ENCODE measurements around the gene KHSRP.
A peak's percentile ranks its signal among the peaks of the same experiment; 100 is the strongest.
"Not testable (repeated sequence)": the region's sequence is repeated elsewhere in the genome, so short reads cannot be mapped to it uniquely, and the experiment has no call there.

The KHSRP gene

DNA sequence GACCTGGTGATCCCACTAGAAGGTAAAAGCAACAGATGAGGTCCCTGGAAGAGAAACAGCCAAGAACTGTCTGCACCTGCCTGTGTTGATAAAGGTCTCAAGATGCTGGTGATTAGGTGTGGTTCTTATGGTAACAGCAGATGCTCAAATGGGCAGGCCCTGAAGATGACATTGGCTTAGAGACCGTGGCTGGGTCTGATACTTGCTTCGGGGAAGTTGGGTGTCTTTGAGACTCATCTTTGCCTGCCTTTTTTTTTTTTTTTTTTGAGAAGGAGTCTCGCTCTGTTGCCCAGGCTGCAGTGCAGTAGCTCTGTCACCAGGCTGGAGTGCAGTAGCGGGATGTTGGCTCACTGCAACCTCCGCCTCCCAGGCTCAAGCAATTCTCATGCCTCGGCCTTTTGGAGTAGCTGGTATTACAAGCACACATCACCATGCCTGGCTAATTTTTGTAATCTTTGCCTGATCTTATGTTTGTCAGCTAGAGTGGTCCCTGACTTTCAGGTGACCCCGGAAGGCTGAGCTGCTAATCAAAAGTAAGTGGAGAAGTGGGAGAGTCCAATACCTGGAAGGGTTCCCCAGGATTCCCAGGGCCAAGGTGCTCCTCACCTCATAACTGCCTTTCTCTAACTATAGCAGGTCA is 27.1 kb upstream of the KHSRP start:
- DNase-seq, result no peak

DNA sequence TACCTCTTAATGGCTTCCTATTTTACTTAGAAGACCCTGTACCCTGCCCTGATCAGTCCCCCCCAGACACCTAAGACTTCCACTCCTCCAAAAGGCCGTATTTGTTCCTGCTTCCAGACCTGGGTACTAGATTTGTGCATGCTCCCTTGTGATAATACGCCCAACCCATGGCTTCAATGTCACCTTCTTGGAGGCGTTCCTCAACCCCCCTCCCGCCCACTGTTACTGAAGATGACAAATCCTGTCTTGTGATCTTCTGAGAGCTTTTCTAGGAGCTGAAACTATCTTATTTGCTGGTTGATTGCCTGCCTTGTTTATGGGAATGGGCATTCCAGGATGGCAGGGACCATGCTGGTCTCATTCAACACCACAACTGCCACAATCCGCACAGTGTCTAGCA is 25.6 kb upstream of the KHSRP start:
- DNase-seq, result no peak

DNA sequence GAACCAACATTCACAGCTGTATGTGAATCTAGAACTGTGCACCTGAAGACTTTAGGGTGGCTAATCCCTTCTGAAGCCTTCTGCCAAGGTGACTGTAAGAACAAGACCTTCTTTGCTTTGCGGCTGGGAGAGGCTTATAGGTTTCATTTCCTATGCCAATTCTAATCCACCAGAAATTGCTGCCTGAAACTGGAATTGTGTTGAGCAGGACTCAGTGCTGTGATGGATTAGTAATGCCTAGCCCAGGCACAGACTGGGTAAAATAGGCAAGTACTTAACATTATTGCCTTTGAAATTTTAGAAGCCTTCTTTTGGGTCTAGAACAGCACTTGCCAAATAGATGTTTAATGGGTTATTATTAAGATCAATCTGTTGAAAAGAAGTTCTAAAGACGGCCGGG is 23.4 kb upstream of the KHSRP start:
- no peak for DNase-seq

DNA sequence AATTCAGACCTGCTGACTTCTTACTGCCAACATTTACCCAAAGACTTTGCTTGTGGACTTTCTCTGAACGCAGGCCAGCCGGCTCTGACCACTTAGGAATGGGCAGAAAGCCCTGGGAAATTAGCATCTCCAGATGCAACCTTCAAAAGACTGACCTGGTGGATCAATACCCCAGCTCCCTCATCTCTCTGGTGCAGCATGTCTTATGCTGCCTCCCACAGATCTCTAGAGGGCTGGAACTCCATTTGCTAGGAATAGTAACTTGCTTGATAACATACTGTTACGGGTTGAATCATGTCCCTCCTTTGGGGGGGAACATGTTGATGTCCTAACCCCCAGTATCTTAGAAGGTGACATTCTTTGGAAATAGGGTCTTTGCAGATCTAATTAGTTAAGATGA is 21.8 kb upstream of the KHSRP start:
- no peak for DNase-seq

DNA sequence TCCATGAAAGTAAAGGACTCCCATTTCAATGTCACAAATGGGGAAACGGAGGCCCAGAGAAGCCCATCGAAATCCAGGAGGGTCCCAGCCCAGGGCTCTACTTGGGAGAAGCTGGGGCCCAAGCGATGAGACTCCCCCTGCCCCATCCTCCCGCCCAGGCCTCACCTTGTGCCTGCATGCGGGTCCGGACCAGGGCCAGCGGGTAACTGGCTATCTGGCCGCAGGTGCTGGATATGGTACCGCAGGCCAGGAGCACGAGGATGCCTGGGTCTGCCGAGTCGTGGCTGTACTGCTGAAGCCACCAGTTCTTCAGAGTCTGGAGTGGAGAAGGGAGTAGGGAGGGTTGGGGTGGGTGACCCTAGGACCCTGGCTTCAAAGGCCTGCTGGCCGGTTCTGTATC is 19.4 kb upstream of the KHSRP start:
- DNase-seq, result no peak

DNA sequence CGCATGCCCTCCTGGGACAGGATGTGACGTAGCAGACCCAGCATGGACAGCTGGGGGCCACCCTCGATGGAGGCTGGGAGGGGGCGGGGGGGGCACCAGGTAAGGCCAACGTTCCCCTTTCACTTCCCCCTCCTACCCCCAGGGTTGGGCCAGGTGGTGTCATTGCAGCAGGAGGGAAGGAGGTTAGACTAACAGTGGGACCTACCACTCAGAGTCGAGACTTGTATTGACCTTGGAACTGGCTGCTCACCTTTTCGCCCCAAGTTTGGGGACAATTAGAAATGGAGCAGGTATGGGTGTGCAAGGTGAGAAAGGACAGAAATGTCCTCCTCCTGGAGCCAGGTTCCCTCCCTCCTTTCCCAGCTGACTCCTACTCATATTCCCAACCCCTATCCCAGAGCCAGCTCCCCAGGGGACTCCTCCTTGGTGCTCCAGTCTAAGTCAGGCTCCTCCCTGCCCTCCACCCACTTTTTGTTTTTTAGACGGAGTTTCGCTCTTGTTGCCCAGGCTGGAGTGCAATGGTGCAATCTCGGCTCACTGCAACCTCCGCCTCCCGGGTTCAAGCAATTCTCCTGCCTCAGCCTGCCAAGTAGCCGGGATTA is 17.6 kb upstream of the KHSRP start:
- DNase-seq, result no peak

DNA sequence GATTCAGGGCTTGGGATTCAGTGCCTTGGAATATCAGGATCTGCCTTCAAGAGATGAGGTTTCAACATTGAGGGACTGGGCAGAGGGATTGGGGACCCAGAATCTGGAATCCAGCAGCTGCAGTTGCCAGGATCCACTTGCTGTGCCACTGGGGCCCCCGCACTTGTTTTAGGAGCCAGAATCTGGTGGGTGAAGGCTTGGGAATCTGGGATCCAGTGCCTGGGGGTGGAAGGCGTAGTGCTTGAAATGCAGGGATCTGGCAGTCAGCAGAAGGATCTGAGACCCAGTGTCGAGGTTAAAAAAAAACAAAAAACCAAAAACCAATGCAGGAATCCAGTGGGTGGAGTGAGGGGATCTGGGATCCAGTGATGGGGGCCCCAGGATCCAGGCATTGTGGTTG is 16.3 kb upstream of the KHSRP start:
- no peak for DNase-seq

DNA sequence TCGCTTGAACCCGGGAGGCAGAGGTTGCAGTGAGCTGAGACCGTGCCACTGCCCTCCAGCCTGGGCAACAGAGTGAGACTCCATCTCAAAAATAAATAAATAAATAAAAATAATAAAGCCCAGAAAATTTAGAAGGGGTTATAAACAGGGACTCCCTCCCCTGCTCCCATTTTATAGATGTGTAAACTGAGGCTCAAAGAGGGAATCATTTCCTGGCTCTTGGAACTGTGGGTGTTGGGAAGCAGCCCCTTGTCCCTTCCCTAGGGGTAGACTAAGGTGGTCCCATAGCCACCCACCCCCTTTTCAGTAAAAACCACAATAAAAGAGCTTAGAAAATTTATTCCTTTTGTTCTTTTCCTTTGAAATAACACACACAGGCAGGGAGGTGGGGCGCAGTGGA is 15.1 kb upstream of the KHSRP start:
- no peak for DNase-seq

DNA sequence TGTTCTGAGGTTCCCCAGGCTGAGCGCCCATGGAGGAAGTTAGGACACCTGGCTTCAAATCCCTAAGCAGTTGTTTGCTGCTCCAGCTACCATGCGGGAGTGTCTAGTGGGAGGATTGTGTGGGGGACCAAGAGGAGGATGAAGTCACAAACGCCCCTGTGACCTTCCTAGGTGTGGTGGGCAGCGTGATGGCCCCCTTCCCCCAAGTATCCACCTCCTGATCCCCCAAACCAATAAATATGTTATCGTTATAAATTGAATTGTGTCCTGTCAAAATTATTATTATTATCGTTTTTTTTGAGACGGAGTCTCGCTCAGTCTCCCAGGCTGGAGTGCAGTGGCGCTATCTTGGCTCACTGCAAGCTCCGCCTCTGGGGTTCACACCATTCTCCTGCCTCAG is 9.1 kb upstream of the KHSRP start, which contains the start of gene SLC25A41:
Gene SLC25A41, minus strand, starts transcription at position 101 of the 400 bp plus-strand sequence. Its CDS starts 70 bp downstream, at position 31.
- no peak for DNase-seq

DNA sequence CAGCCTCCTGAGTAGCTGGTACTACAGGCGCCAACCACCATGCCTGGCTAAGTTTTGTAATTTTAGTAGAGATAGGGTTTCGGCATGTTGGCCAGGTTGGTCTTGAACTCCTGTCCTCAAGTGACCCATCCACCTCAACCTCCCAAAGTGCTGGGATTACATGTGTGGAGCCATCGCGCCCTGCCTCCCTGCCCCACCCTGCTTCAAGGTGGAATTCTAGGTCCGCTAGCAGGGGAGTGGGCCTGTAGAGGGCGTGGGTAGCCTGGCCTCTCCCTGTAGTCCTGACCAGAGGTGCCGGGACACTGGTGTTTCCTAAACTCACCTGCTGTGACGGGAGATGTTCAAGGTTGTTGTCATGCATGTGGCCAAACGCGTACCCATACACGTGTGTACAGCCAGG is 8.6 kb upstream of the KHSRP start:
- no peak for DNase-seq

DNA sequence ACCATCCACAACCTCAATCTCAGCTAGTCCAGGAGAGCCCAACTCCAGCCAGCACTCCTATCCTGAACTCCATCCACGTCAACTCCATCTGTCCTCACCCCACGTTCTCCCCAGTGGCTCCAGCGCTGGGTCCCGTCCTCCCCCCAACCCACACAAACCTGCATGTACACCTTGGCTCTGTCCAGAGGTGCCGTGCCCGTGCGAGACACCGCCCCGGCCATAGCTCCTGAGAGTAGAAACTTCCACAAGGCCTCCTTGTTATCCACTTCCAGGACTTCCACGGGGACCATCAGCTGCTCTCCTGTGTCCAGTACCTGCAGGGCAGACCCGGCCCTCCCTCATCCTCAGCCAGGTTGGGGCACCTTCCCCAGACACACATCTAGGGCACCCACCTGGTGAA is 7.3 kb upstream of the KHSRP start:
- no peak for DNase-seq

DNA sequence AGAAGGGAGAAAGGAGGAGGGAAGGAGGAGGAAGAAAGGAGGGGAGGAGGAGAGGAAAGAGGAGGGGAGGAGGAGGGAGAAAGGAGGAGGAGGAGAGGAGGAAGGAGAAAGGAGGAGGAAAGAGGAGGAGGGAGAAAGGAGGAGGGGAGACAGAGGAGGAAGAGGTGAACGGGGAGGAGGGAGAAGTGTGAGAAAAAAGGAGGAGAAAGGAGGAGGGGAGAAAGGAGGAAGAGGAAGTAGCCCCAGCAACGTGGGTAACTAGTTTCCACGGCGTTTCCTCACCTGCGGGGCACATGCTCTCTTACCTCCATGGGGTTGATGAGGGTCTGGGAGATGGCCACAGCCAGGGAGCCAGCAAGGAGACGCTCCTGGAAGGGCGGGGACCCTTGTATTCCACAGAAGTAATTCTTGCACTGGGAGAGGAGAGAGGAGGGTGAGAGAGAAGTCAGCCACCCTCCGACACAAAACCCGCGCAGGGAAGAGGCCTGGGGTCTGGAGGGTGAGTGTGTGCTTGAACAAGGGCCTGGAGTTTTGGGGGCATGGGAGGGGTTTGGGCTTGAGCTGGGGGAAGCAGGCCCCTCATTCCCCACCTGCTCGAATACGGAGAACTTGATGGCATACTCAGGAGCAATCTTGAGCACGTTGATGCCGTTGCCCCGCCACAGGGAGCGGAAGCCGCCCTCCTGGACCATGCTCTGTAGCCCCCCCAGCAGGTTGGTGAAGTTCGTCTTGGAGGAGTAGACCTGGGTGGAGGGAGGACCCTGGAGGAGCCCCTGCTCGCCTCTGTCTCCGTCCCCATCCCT is 5.0 kb upstream of the KHSRP start:
- DNase-seq, result no peak

DNA sequence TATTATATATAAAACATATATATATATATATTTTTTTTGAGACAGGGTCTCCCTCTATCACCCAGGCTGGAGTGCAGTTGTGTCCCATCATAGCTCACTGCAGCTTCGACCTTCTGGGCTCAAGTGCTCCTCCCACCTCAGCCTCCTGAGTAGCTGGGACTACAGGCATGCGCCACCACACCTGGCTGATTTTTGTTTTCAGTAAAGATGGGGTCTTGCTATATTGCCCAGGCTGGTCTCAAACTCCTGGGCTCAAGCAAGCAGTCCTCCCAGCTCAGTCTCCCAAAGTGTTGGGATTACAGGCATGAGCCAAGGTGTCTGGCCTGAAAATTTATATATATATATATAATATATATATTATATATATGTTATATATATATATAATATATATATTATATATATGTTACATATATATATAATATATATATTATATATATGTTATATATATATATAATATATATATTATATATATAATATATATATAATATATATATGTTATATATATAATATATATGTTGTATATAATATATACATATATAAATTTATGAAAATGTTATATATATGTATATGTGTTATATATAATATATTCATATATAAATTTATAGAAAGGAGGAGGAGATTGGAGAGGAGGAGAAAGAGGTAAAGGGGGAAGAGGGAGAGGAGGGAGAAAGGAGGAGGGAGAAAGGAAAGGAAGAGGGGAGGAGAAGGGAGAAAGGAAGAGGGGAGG is 4.2 kb upstream of the KHSRP start:
- not testable (repeated sequence) for DNase-seq

DNA sequence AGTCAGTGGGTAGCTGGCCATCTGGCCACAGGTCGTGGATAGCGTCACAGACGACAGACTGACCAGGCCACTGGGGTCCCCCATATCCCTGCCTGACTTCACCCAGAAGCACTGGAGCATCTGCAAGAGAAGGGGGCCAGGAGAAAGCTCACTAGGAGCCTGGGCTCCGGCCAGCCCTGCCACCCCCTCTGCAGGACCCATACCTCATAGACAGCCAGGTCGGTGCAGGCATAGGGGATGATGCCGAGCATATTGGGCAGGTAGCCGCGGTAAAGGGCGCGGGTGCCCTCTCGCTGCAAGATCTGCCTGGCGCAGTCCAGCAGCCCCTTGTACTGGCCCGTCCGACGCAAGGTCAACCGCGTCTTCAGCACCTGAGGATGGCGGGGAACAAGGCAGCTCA is 2.5 kb upstream of the KHSRP start:
- no peak for DNase-seq

DNA sequence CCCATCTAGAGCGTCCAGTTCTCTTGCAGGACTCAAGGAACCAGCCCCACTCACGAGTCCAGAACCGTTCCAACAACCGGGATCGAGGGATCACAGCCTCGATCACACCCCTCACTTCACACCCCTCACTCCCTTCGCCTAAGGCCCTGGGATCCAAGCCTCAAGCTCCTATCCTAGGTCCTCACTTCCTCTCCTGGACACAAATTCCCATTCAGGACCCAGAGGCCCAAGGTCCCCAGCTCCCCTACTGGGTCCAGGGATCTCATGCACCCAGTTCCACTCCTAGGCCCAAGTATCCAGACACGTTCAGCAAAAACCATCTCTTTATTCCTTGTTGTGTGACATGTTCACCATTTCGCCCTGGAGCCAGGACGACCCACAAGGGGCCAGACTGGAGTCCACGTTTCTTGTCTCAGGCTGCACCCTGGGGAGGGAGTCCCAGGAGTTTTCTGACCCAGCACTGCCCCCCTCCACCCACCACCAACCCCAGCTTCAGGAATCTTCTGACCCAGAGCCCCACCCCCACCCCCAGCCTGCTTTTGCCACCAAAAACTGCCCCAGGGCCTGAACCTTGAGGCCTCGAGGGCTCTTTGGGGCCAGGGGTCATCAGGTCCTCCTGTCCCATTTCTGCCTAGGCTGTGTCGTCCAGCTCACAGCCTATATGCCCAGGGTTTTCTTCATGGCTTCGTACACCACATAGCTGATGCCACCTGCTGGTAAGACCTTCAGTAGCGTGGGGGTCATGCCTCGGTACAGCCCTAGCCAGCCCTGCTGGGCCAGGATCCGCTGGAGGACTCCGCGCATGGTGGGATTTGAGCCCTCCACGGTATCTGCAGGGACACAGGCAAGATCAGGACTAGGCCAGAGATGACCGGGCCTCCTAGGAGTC is 1.4 kb upstream of the KHSRP start:
- no peak for DNase-seq

DNA sequence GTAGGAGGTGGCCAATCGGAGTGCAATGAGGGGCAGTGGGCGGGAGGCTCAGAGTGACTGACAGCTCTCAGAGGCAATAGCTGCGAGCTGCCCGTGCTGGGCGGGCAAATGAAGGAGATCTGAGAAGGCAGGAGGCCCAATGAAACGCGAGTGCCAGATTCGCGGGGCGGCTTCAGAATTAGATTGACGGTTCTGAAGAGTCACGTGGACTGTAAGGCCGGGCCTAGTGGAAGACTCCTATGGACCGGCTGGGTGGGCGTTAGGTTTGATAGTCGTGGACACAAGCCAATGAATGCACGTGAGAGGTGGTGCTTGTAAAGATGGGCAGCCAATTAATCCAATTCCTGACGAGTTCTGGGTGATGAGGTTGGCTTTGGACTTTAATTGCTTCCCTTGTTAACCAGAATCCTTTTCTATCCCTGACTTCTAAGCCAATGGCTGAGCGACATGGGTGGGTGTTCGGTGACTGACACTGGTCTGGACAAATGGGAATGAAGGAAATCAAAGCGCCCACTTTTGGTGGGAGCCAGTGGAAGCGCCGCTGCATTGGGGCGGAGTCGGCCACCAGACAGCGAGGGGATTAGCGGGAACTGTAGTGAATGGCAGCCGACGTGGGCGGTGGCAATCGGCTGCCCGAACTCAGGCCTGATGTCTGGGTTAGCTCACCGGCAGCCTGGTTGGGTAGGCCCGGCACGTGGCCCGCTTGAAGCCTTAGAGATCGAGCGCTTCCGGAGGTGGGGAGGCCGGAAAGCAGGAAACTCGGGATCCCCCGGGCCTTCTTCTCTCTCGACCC is 524 bp upstream of the KHSRP start:
- DNase-seq, result peak; percentile 98

DNA sequence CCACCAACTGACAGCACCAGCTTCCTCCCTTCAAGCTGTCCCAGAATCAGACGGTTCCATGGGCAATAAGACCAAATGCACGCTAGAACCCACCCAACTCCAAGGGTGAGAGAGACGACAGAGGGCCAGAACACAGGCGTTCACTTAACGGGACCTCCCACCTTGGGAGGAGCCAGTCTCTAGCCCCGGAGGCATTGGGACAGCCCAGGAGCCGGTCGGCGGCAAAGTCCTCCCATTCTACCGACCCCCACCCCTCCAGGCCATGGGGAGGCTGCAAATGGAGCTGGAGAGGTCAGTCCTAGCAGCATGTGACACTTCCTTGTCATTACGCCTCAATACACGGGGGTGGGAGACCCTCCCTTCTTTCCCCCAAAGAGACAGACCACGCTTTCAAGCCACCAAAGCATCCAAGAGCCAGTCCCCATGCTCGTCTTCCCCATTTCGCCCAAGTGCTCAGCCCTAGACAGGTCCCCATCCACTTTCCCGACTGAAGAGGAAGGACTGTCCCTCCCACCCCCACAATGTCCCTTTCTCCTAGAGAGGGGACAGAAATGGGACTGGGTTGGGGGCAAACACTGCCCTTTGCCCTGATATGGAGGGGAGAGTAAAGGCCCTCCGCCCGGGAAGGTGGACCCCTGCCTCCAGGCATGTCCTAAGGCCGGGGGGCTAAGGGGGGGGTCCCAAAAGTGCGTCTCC is 964 bp downstream of the KHSRP start:
- no peak for DNase-seq

DNA sequence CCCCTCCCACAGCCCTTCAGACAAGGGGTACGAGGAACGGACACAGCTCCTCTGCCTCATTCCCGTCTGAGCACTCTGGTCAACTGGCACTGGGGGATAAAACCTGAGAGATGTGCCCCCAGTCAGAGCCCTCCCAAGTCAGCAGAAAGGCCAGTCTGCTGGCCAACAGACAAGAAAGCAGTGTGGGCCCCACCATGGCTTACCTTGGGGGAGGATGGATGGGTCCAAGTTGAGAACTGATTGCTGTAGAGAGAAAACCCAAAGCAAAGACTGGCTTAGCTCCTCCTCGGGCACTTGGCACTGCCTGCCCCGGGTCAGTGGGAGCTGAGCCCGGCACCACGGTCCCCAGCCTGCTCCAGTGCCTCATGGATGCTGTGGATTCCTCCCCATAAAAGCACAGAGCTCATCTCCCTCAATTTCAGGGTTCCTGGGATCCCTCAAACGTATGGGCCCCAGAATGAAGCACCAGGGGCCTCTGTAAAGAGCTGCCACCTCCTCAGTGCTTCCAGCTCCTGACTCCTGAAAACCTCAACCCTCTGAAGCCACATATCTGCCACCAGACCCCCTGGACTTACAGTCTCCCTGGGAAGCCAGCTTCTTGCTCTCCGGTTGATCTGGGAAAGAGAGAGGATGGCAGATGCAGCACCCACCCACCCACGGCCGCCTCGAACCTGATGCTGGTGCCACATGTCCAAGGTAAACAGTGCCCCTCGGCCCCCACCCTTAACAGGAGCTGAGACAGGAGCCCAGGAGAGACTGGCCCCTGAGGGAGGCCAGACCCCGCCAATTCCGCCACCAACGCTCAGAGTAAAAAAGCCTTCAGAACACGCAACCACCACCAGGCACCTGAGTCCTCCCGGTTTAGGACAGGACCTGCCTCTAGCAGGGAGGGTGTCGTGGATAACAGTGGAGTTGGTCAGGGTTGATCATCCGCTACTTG is 3.3 kb downstream of the KHSRP start:
- no peak for DNase-seq

DNA sequence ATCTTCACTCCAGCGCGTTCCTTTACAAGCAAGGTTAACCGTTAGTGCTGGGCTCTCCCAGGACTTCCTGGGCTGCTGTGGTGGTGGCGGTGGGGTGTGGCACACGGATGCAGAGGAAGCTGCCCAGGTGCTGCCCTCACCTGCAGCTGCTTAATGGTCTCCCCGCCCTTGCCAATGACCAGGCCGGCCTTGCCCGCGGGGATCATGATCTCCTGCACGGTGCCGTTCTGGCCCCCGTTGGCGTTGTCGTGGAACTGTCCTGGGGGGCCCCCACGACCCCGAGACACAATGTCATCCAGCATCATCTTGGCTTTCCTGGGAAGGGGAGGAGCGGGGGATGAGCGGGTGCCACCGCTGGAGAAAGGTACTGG is 6.1 kb downstream of the KHSRP start:
- DNase-seq, result no peak

All from activated gamma-delta T cell treated with Interleukin-2 at 50 U/mL for 16 hours (primary cell).